ENCODE data around the gene UTS2R. TPM values are rescaled to one million over a fixed set of nuclear protein-coding genes. Genes with fewer than 3 reads are reported as not detected.
"Not testable (repeated sequence)": the region's sequence is repeated elsewhere in the genome, so short reads cannot be mapped to it uniquely, and the experiment has no call there.

Gene UTS2R
- total and polyA plus RNA-seq, 5 donors = 1.0 to 7.5 (median 4.5) TPM

GRCh38 chr17:82406131-82406671 is 34.6 kb downstream of the UTS2R start:
- intact Hi-C loops (cut with DNase I) = loop anchor here in 1 of 4 donors (5.0 kb wide), 1 partner anchor 49 kb away; the partner anchor contains the start of gene TEX19
- DNase-seq = no peak
- no peak overlapping the region for H3K27ac ChIP-seq (ENCODE audit: low read length)
- no peak for ATAC-seq
- H3K4me1 ChIP-seq (ENCODE audit: control insufficient read depth, insufficient read depth, low read length) = no peaks in the 10 kb centered on the region
- H3K9me3 ChIP-seq (ENCODE audit: control insufficient read depth, low read length) = no peaks in the 10 kb centered on the region
- no peaks in the 10 kb centered on the region for H3K27me3 ChIP-seq (ENCODE audit: control insufficient read depth, insufficient read depth)
- H3K4me3 ChIP-seq (ENCODE audit: low read length) = no peak overlapping the region
- WGBS = 94% methylated on average over 14 of the region's 14 CpGs

GRCh38 chr17:82407255-82407654 is 35.7 kb downstream of the UTS2R start:
- H3K4me3 ChIP-seq (ENCODE audit: low read length) = no peak overlapping the region
- H3K27ac ChIP-seq (ENCODE audit: low read length) = peak overlapping the region; percentile 37
- ATAC-seq = peak; percentile 69 to 89

DNA sequence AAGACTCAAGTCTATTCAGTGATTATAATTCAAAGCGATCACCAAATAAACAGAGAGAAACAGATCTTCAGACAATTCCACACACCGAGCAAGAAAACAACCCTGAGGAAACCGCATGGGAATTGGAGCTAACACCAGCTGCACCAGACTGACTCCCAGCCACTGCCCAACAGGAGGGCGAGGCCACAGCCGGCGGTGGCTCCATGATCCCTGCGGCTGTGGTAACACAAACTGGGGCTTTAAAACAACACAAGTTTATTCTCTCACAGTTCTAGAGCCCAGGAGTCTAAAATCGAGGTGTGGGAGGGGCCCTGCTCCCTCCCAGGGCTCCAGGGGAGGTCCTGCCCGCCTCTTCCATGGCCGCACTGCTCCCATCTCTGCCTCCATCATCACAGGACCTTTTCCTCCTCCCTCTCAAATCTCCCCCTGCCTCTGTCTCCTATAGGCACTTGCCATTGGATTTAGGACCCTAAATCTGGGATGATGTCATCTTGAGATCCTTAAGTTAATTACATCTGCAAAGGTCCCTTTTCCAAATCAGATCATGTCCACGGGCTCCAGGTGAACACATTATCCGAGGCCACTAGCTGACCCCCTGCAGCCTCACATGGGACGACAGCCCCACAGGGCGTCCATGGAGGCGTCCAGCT is 36.8 kb downstream of the UTS2R start:
- ATAC-seq (no peak), DNase-seq (no peak)
- Histone ChIP-seq H3K27me3 (ENCODE audit: control insufficient read depth, insufficient read depth) (no peaks in the 10 kb centered on the region), H3K9me3 (ENCODE audit: control insufficient read depth, low read length) (no peaks in the 10 kb centered on the region), H3K4me3 (ENCODE audit: low read length) (no peak overlapping the region), H3K4me1 (ENCODE audit: control insufficient read depth, insufficient read depth, low read length) (no peaks in the 10 kb centered on the region), H3K27ac (ENCODE audit: low read length) (no peak overlapping the region)
- WGBS = 89% methylated on average over 15 of the region's 15 CpGs
- intact Hi-C loops (cut with DNase I) = loop anchor here in 1 of 4 donors (5.0 kb wide), 1 partner anchor 51 kb away; the partner anchor contains the start of gene TEX19

More at GRCh38 chr17:82407255-82407654, 35.7 kb downstream of the UTS2R start:
- peak in 2 of 3 donors; percentile 43 to 71 for DNase-seq
- Histone ChIP-seq H3K4me1 (ENCODE audit: control insufficient read depth, insufficient read depth, low read length) (no peaks in the 10 kb centered on the region), H3K27me3 (ENCODE audit: control insufficient read depth, insufficient read depth) (no peaks in the 10 kb centered on the region), H3K9me3 (ENCODE audit: control insufficient read depth, low read length) (no peaks in the 10 kb centered on the region)
- 62% methylated on average over 13 of the region's 13 CpGs for WGBS
- intact Hi-C loops (cut with DNase I) = loop anchor here in 1 of 4 donors (5.0 kb wide), 1 partner anchor 50 kb away; the partner anchor contains the start of gene TEX19

DNA sequence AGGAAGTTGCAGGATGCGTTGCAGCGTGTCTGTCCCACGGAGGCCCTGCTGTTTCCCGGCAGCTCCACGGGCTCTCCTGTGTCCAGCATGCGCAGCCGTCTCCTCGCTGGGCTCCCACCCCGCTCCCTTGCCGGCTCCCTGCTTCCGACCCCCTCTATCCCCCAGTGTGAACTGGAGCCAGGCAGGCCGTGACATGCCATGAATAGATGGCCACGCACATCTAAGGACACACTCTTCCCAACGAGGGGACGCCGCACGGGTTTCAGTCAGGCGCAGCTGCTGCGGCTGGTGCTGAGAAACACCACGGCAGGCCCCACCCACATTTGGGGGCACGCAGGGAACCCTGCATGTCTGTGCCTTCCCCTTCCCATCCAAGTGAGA is 37.4 kb downstream of the UTS2R start:
- intact Hi-C loops (cut with DNase I) = loop anchor here in 1 of 4 donors (5.0 kb wide), 1 partner anchor 52 kb away; the partner anchor contains the start of gene TEX19
- no peak overlapping the region for H3K27ac ChIP-seq (ENCODE audit: low read length)
- DNase-seq (no peak), ATAC-seq (no peak)
- no peaks in the 10 kb centered on the region for H3K4me1 ChIP-seq (ENCODE audit: control insufficient read depth, insufficient read depth, low read length)
- H3K9me3 ChIP-seq (ENCODE audit: control insufficient read depth, low read length) = no peaks in the 10 kb centered on the region
- 94% methylated on average over 21 of the region's 21 CpGs for WGBS
- H3K27me3 ChIP-seq (ENCODE audit: control insufficient read depth, insufficient read depth) = no peaks in the 10 kb centered on the region
- no peak overlapping the region for H3K4me3 ChIP-seq (ENCODE audit: low read length)

DNA sequence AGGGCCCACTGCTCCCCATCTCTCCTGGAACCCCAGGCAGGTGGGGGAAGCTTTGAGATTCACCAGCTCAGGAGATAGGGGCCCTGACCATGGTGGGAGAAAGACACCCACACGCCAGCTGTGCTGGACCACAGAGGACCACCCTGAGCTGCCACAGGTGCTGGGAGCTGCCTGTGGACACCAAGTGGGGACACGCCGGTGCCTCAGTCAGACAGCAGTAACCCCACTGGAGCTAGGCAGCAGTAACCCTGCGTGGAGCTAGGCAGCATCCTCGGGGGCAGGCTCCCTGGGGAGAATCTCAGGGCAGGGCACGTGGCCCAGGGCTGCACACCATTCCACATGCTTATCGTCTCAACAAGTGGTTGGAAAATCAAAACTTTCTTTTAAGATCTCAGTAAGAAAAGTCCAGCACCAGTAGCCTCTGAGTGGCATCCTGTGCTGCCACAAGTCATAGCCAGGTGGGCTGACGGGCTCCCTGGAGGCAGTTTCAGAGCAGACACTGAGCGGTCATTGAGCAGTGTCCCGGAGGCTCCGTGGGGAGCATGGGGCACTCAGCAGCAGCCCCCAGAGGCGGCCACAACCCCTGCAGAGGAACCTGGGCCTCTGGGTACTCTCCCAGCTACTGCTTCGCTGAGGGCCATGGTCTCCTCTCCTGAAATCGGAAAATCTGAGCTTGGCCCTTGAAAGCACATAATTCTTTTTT is 38.6 kb downstream of the UTS2R start:
- no peaks in the 10 kb centered on the region for H3K9me3 ChIP-seq (ENCODE audit: control insufficient read depth, low read length)
- ATAC-seq (no peak), DNase-seq (no peak)
- H3K27me3 ChIP-seq (ENCODE audit: control insufficient read depth, insufficient read depth) = no peaks in the 10 kb centered on the region
- H3K4me1 ChIP-seq (ENCODE audit: control insufficient read depth, insufficient read depth, low read length) = no peaks in the 10 kb centered on the region
- 89% methylated on average over 14 of the region's 14 CpGs for WGBS
- H3K27ac ChIP-seq (ENCODE audit: low read length) = no peak overlapping the region
- no peak overlapping the region for H3K4me3 ChIP-seq (ENCODE audit: low read length)
- intact Hi-C loops (cut with DNase I) = loop anchor here in 1 of 4 donors (10.0 kb wide), 1 partner anchor 55 kb away; the partner anchor contains the start of gene TEX19

DNA sequence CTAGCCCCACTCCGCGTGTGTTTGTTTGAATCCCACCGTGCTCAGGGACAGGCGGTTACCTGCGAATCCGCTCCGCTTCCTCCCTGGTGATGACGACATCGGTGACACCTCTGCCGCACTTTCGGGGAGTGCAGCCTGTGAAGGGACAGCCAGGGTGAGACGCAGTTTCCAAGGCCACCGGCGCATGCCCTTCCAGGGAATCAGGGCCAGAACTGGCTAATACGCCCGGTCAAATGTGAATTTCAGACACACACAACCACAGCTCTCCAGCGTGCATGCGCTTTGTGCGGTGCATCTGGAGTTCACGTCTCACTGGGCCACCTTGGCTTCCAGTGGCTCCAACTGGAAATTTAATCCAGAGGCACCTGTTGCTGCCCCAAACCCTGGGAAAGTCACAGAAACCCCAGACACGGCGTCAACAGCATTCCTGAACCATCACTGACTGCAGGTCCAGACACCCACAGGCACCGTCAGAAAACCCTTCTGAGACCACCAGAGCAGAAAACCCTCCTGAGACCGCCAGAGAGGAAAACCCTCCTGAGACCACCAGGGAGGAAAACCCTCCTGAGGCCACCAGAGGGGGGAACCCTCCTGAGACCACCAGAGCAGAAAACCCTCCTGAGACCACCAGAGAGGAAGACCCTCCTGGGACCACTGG is 40.0 kb downstream of the UTS2R start:
- no peak for DNase-seq
- WGBS = 96% methylated on average over 24 of the region's 24 CpGs
- intact Hi-C loops (cut with DNase I) = loop anchor here in 1 of 4 donors (10.0 kb wide), 1 partner anchor 57 kb away; the partner anchor contains the start of gene TEX19

DNA sequence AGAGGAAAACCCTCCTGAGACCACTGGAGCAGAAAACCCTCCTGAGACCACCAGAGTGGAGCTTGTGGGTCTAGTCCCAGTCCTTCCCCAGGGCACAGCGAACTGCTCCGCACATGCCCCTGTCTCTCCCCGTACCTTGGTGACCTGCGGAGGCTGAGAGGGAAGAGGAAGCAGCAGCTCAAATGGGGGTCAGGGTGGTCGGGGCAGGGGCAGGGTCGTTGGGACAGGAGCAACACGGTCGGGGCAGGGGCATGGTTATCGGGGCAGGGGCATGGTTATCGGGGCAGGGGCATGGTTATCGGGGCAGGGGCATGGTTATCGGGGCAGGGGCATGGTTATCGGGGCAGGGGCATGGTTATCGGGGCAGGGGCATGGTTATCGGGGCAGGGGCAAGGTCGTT is 40.5 kb downstream of the UTS2R start:
- DNase-seq; ATAC-seq; H3K27ac ChIP-seq (ENCODE audit: low read length); H3K4me1 ChIP-seq (ENCODE audit: control insufficient read depth, insufficient read depth, low read length); H3K27me3 ChIP-seq (ENCODE audit: control insufficient read depth, insufficient read depth); H3K4me3 ChIP-seq (ENCODE audit: low read length); H3K9me3 ChIP-seq (ENCODE audit: control insufficient read depth, low read length): not testable (repeated sequence)
- intact Hi-C loops (cut with DNase I) = loop anchor here in 1 of 4 donors (10.0 kb wide), 1 partner anchor 57 kb away; the partner anchor contains the start of gene TEX19
- WGBS = 90% methylated on average over 16 of the region's 16 CpGs

More for the DNA sequence above, 40.0 kb downstream of the UTS2R start:
- Histone ChIP-seq H3K4me1 (ENCODE audit: control insufficient read depth, insufficient read depth, low read length) (no peaks in the 10 kb centered on the region), H3K4me3 (ENCODE audit: low read length) (no peak overlapping the region), H3K27ac (ENCODE audit: low read length) (no peak overlapping the region), H3K9me3 (ENCODE audit: control insufficient read depth, low read length) (no peaks in the 10 kb centered on the region), H3K27me3 (ENCODE audit: control insufficient read depth, insufficient read depth) (no peaks in the 10 kb centered on the region)
- ATAC-seq = no peak

- ATAC-seq (peak in 1 of 2 donors; percentile 21), DNase-seq (no peak)
- WGBS = 84% methylated on average over 29 of the region's 29 CpGs
- Histone ChIP-seq H3K27me3 (ENCODE audit: control insufficient read depth, insufficient read depth) (no peaks in the 10 kb centered on the region), H3K27ac (ENCODE audit: low read length) (no peak overlapping the region), H3K4me1 (ENCODE audit: control insufficient read depth, insufficient read depth, low read length) (peaks cover under 1% of the 10 kb centered on the region), H3K4me3 (ENCODE audit: low read length) (no peak overlapping the region), H3K9me3 (ENCODE audit: control insufficient read depth, low read length) (no peaks in the 10 kb centered on the region)
- intact Hi-C loops (cut with DNase I) = loop anchor here in 1 of 4 donors (10.0 kb wide), 1 partner anchor 58 kb away; the partner anchor contains the start of gene TEX19
These were observed 41.3 kb downstream of the UTS2R start for GRCh38 chr17:82412535-82413520.

DNA sequence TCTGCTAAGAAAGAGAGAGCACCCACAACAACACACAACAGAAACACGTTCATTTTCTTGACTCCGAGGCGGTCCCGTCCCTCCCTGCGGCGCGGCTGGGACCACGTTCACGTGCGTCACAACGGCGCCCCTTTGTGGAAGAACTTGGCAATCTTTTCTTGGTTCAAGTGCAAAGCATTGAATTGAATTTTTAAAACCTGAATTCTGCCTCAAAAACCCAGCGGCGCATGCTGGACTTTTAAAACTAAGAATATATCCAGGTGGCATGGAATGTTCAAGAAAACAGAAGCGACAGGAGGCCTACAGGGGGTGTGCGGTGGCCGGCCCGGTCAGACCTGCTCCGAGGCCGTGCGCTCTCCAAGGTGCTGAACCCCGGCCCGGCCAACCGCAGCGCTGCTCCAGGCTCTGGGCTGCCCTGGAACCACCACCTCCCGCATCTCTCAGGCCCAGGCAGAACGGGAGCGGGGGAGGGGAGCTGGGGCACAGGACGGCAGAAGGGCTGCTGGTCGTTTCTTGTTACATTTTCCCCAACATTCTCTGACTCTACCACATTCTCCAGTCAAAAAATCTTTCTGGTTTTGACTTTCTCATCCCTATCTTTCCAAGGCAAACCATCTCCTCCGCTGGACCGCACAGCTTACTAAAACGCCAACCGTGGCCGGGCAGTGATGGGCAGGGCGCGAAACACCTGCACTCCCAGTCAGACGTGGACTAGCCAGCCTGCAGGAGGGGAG is 43.1 kb downstream of the UTS2R start:
- no peak overlapping the region for H3K4me3 ChIP-seq (ENCODE audit: low read length)
- intact Hi-C loops (cut with DNase I) = loop anchor here in 3 of 4 donors (1.0 to 10.0 kb wide), 3 partner anchors 60 to 63 kb away; partner anchors contain the start of gene TEX19 (in 1 of the 3)
- ATAC-seq = peak; percentile 74 to 77
- H3K4me1 ChIP-seq (ENCODE audit: control insufficient read depth, insufficient read depth, low read length) = peaks cover 3% of the 10 kb centered on the region
- peak; percentile 69 to 91 (median 91) for DNase-seq
- H3K27ac ChIP-seq (ENCODE audit: low read length) = no peak overlapping the region
- 21% methylated on average over 38 of the region's 38 CpGs for WGBS
- no peaks in the 10 kb centered on the region for H3K27me3 ChIP-seq (ENCODE audit: control insufficient read depth, insufficient read depth)
- no peaks in the 10 kb centered on the region for H3K9me3 ChIP-seq (ENCODE audit: control insufficient read depth, low read length)

All from right cardiac atrium (tissue), 5 donors.